GM19372 (cell line): ENCODE data around the gene DMRTB1.

Experiments used
- ATAC-seq: cut with Tn5 transposase; IDR thresholded peaks from one replicate; pipeline ENCODE4 v1.9.1; 2021; ENCODE audit warnings: mild to moderate bottlenecking, low read depth, moderate library complexity; ENCODE audit not compliant: unreplicated experiment

The DMRTB1 gene

DNA sequence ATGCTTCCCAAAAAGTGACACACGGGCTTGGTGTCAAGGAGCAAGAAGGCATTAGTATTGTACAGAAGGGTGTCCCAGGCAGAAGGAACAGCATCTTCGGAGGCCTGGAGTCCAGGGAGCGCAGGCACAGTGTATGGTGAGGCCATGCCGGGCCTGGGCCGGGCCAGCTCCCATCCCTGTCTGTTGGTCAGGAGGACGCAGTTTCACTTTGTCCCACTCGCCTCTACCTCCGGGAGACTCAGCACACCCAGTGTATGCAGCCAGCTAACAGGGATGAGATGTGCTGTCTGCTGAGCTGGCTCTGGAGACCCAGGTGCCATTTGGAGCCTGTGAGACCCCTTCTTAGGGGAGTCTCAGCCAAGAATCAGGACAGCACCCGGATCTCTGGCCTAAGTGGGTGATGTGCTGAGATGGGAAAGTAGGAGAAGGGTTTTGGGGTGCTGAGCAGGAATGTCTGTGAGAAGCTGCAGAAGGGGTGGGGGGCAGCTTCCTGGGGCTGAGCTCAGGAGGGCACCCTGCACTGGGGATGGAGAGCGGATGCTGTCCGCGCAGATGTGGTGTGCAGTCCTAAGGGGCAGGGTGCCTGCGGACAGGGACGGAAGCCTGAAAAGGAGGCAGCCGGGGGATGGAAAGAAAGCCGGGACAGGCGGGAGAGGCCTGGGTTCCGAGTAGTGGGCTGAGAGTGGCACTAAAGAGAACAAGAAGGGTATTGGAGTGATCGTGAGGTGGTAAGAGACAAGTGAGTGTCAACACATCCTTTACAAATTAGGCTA lies 25.7 kb downstream of the DMRTB1 start:
- no peak for ATAC-seq

GRCh38 chr1:53485478-53486394 lies 26.5 kb downstream of the DMRTB1 start:
- ATAC-seq = no peak

DNA sequence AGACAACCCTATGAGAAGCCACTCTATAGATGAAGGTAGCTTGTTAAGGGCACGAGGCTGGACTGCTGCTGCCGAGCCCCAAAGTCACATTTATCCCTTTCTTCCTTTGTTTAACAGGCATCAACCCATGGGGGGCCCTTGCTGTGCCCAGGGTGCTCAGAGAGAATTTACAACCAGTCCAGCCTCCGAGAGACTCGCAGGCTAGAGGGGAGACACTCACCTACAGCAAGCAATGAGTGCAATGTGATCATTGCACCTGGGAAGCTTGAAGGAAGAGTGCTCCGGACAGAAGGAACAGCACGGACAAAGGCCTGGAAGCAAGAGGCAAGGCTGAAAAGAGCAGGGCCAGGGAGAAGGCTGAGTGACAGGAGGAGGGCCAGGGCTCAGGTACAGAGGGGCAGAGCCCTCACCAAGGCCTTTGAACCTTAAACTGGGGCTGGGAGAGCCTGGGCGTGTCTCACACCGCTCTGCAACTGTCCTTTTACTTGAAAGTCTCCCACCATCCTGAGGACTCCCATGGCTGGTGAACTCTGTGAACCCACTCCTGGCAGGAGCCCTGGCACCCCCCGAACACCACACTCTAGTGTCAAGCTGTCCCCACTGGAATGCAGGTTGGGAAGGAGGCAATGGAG lies 27.3 kb downstream of the DMRTB1 start:
- ATAC-seq = no peak

DNA sequence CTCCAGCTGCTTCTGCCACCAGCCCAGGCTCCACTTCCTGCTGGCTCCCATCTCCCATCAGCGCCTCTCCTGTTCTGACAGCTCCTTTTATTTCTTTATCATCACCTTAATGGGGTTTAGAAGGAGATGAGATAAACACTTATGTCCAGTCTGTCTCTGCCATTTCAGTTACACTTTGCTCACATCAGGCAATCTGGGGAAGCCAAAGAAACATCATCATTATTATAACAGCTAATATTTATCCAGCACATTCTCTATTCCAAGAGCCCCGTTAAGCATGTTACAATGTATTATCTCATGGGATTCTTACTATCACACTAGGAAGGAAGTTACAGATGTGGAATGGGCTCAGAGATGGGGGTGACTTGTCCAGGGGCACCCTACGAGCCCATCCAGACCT lies 31.2 kb downstream of the DMRTB1 start:
- no peak for ATAC-seq

GRCh38 chr1:53495633-53496345 lies 36.6 kb downstream of the DMRTB1 start:
- no peak for ATAC-seq

GRCh38 chr1:53498555-53499131 lies 39.4 kb downstream of the DMRTB1 start:
- no peak for ATAC-seq

- ATAC-seq = no peak
Observed at GRCh38 chr1:53499257-53500203, 40.3 kb downstream of the DMRTB1 start.

DNA sequence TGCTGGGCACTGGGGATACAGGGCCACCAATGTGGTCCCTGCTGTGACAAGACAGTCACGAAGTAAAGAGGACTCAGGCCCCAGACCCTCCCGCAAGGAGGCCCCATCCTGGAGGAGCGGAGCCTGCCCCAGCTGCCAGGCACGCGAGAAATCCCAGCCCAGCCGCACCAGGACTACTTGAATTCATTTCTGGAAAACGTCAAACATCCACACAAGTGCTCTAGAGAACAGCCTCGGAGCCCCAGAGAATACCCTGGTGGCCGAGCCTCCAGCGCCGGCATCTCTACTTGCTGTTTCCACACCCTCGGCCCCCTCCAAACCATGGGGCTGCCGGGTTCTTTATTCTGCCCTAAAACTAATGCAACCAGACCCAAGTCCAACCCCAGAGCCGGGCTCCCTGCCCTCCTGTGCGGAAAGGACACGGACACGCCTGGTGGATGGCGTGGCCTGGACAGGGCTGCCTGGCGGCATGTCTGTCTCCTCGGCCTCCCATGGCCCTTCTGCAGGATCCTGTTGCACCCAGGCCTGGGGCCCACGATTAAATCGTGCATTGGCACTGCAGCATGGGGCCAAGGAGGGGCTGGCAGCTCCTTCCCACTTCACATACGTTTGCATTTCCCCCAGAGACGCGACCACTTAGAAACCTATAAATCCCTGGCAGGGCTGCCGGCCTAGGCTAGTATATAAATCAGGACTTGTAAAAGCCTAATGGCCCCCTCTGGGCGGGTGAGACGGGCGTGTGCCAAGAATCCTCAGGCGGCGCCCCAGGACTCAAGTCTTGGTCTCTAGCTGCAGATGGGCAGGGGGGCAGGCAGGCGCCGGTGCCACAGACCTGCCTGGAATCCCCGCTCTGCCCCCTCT lies 41.2 kb downstream of the DMRTB1 start:
- ATAC-seq = no peak

DNA sequence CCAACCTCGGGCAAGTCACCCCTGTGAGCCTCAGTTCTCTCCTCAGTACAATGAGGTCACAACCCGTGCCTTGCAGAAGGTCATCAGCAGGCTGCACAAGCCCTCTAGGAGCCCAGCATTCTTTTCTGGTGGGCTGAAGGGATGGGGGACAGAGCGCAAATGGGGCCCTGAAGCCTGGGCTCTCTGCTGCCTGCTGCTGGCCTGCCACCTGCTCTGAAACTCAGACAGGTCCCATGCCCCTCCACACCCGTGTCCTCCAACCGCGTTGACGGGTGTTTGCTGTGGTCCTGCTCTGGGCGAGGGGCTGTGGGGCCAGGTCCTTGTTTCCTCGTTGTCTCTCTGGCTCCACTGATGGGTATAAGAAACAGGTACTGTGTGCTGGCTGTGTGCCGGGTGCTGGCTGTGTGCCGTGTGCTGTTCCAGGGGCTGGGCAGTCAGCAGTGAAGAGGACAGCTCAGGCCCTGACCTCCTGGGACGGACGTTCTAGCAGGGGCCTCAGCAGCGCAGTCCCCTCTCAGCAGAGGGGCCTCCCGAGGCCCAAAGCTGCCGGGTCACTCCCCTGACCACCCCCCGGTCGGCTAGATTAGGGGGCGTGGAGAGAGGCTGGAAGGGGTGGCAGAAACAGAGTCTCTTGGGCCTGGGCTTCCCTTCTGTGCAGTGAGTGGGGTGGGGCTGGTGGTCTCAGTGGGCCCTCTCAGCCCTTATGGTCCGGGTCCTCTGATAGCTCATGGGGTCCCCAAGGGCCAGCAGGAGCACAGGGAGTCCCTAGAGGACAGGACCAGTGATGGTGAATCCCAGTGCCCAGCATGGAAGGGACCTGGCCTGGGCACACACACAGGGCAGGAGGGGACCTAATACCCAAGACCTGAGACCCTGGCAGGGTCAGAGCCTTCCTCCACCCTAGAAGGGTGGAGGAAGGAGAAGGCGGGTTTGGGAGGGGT lies 42.1 kb downstream of the DMRTB1 start:
- ATAC-seq = no peak

- no peak for ATAC-seq
Observed at GRCh38 chr1:53502641-53503432, 43.6 kb downstream of the DMRTB1 start.

GRCh38 chr1:53503433-53504217 lies 44.4 kb downstream of the DMRTB1 start:
- no peak for ATAC-seq

GRCh38 chr1:53504901-53505300 lies 45.7 kb downstream of the DMRTB1 start:
- ATAC-seq = no peak

DNA sequence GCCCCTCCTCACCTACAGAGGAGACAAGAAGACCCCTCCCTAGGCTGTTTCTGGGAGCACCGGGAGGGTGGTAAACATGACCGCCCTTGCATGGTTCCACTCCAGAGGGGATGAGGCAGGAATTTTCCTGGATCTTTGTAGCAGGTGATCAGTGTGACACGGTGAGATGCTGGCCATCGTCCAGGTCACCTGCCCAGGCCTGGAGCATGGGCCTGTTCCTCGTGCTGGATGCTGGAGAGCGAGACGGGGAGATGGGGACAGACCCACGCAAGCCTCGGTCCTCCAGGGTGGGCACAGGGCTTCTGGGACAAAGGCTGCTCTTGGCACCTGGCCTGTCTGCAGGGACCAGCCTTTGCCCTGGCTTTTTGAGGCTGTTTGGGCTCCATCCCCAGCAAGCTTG lies 46.2 kb downstream of the DMRTB1 start:
- ATAC-seq = no peak

DNA sequence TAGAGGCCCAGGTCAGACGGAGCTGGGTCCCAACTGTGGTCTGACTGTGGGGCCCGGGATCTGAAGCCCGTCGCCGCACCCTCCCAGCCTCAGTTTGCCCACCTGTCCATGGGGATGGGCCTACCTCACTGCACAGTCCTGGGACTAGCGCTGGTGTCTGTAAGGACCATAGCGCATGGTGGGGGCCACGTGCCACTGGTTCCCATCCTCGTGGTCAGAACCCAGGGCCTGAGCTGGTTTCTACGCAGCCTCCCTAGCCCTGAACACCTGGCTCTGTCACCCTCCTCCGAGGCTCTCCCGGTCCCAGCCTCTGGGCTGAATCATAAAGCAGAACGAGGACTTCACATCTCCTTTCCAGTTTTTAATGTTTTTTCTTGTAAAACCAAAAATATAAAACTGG lies 46.7 kb downstream of the DMRTB1 start:
- ATAC-seq = no peak

- ATAC-seq = no peak
Observed at GRCh38 chr1:53506355-53507050, 47.3 kb downstream of the DMRTB1 start.
